Type B pancreatic cell (in vitro differentiated cells): ENCODE data around the gene PITPNB. TPM values are rescaled to one million over a fixed set of nuclear protein-coding genes. Genes with fewer than 3 reads are reported as not detected.

Source experiments
- DNase-seq: peaks from one replicate; pipeline ENCODE4 v3.0.0; 2021; ENCODE audit warnings: mixed read lengths; ENCODE audit not compliant: unreplicated experiment; ENCODE audit errors: extremely low spot score
- H3K27ac Mint-ChIP-seq: 2 replicates; pipeline ENCODE4 v1.8.0; 2021; ENCODE audit warnings: mild to moderate bottlenecking, mixed read lengths
- H3K27me3 Mint-ChIP-seq: 2 replicates; pipeline ENCODE4 v1.8.0; 2021; ENCODE audit warnings: mixed read lengths
- H3K36me3 Mint-ChIP-seq: 2 replicates; pipeline ENCODE4 v1.8.0; 2021; ENCODE audit warnings: mixed read lengths
- H3K4me1 Mint-ChIP-seq: one replicate; pipeline ENCODE4 v1.8.0; 2021; ENCODE audit warnings: mixed read lengths; ENCODE audit not compliant: unreplicated experiment
- H3K4me3 Mint-ChIP-seq: 2 replicates; pipeline ENCODE4 v1.8.0; 2021; ENCODE audit warnings: mild to moderate bottlenecking, mixed read lengths
- H3K9me3 Mint-ChIP-seq: 2 replicates; pipeline ENCODE4 v1.8.0; 2021; ENCODE audit warnings: mixed read lengths
- CTCF ChIP-seq: fragments of 200-600 bp; sonication (generic); conservative IDR thresholded peaks from 2 replicates; pipeline ENCODE4 v1.5.0; 2021; ENCODE audit warnings: antibody characterized with exemption, mild to moderate bottlenecking
- total RNA-seq: library from RNA; stranded (reverse); gene quantifications from 2 replicates; pipeline ENCODE4 v1.2.1, GENCODE V29; 2021; ENCODE audit warnings: low replicate concordance

PITPNB gene
- total RNA-seq, 1 donor from 2014 or later = 73.2 TPM

DNA sequence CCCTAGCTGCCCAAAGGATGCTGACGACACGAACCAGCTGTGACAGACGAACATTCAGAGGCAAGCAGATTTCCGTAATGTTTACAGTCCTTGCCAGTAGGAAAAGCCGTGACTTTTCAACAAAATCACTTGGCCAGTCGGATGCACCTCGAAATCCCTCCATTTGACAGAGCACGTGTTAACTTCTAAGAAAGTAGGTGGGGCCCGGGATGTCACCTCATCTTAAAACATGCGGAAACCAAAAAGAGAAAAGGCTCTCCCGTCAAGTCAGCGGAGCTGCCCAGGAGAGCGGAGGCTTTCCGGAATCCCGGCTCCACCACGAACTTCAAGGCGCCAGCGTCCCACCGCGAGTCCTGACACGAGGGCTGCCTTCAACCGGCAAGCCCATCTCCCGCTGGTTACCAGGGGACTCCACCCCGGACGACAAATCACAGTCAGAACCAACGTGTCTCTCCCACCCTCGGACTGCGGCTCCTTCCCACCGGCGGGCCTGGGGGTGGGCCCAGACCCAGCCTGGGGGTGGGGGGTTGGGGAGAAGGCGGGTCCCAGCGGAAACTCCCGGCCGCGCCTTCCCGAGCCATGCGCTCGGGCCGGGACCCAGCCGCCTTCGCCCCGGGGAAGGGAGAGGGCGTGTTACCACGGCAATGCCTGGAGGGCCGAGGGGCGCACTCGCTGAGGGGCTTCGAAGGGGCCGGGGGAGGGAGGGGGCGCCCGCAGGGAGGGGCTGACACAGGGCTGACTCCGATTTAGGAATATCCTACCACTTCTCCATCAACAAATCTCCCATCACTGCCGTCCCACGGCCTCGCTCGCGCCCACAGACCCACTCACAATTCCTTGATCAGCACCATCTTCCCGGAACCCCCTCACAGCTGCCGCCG, 475 bp downstream of the PITPNB start:
- Mint-ChIP-seq H3K27me3 (no peaks in the 10 kb centered on the region), H3K9me3 (no peaks in the 10 kb centered on the region), H3K36me3 (peaks cover 20% of the 10 kb centered on the region), H3K4me3 (peak overlapping the region; percentile 98), H3K27ac (peak overlapping the region; percentile 98), H3K4me1 (peaks cover 58% of the 10 kb centered on the region)
- TF ChIP-seq CTCF = no peak
- DNase-seq = peak; percentile 77

DNA sequence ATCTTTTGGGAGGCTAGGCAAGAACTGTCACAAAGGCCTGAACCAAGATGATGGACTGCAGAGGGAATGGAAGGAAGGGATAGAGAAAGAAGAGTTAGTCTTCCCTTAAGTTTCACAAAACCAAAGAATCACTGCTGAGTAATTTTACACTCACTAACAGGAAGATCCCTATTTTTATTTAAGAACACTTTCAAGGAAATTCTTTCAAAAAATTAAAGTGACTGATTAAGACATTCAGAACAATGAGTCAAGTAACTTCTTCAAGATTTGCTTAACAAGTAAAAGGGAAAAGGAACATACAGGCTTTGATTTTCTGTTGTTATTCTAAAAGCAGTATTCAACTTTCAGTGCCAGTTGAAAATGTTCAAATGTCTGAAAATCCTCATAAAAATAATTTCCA, 3.1 kb downstream of the PITPNB start:
- peaks cover 9% of the 10 kb centered on the region for H3K36me3 Mint-ChIP-seq
- no peak for DNase-seq
- no peaks in the 10 kb centered on the region for H3K9me3 Mint-ChIP-seq
- peak overlapping the region; percentile 50 for H3K27ac Mint-ChIP-seq
- peak overlapping the region; percentile 33 for H3K4me3 Mint-ChIP-seq
- H3K4me1 Mint-ChIP-seq = peaks cover 58% of the 10 kb centered on the region
- no peaks in the 10 kb centered on the region for H3K27me3 Mint-ChIP-seq
- no peak for TF ChIP-seq CTCF

- Mint-ChIP-seq H3K4me3 (peak overlapping the region; percentile 49), H3K27me3 (no peaks in the 10 kb centered on the region), H3K9me3 (no peaks in the 10 kb centered on the region), H3K36me3 (peaks cover 23% of the 10 kb centered on the region), H3K27ac (peak overlapping the region; percentile 72), H3K4me1 (peaks cover 46% of the 10 kb centered on the region)
- no peak for TF ChIP-seq CTCF
- no peak for DNase-seq
Observed at GRCh38 chr22:27913162-27913741, 5.8 kb downstream of the PITPNB start.

GRCh38 chr22:27912101-27912500, 7.0 kb downstream of the PITPNB start:
- no peak overlapping the region for H3K27ac Mint-ChIP-seq
- H3K4me1 Mint-ChIP-seq = peaks cover 35% of the 10 kb centered on the region
- H3K36me3 Mint-ChIP-seq = peaks cover 29% of the 10 kb centered on the region
- DNase-seq = no peak
- no peaks in the 10 kb centered on the region for H3K27me3 Mint-ChIP-seq
- no peaks in the 10 kb centered on the region for H3K9me3 Mint-ChIP-seq
- H3K4me3 Mint-ChIP-seq = no peak overlapping the region
- TF ChIP-seq CTCF = no peak

- DNase-seq = no peak
- H3K4me3 Mint-ChIP-seq = no peak overlapping the region
- TF ChIP-seq CTCF = no peak
- H3K27me3 Mint-ChIP-seq = no peaks in the 10 kb centered on the region
- peaks cover 32% of the 10 kb centered on the region for H3K36me3 Mint-ChIP-seq
- no peaks in the 10 kb centered on the region for H3K9me3 Mint-ChIP-seq
- H3K27ac Mint-ChIP-seq = no peak overlapping the region
- H3K4me1 Mint-ChIP-seq = peaks cover 30% of the 10 kb centered on the region
Observed at GRCh38 chr22:27911330-27911729, 7.7 kb downstream of the PITPNB start.
